ENCODE results near the gene VASH2.

VASH2 gene

DNA sequence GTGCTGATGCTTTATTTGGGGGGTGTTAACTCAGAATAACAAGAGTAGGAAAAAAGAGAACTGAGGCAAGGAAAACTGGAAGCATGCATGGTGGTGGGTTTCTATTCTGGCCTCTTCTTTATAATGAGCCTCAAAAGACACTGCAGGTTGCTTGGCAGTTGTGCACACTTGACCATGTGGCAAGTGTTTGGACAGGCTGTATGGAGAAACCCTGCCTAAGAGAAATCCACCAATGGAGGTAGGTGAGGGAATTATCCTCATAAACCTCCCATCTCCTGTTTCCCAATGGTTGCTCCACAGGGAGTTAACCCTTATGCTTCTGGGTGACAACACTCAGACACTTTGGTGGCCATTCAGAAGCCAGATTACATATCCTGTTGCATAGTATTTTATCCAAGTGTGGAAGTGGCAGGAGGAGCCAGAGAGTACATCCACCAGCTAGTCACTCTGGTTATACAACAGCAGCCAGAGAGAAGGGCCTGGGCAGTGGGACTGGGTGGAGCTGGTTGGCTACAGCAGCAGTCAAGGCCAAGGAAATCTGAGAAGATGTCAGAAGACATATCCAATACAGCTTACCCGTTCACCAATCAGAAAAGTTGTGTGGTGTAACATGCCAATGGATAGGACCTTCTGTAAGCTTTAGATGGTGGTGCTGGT is 16.4 kb upstream of the VASH2 start:
- no peak for DNase-seq (ENCODE audit: low read depth)
- TF ChIP-seq, protein P1, sequence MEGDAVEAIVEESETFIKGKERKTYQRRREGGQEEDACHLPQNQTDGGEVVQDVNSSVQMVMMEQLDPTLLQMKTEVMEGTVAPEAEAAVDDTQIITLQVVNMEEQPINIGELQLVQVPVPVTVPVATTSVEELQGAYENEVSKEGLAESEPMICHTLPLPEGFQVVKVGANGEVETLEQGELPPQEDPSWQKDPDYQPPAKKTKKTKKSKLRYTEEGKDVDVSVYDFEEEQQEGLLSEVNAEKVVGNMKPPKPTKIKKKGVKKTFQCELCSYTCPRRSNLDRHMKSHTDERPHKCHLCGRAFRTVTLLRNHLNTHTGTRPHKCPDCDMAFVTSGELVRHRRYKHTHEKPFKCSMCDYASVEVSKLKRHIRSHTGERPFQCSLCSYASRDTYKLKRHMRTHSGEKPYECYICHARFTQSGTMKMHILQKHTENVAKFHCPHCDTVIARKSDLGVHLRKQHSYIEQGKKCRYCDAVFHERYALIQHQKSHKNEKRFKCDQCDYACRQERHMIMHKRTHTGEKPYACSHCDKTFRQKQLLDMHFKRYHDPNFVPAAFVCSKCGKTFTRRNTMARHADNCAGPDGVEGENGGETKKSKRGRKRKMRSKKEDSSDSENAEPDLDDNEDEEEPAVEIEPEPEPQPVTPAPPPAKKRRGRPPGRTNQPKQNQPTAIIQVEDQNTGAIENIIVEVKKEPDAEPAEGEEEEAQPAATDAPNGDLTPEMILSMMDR (IDR thresholded peaks at IDR 0.05; ENCODE audit: low read length, missing control alignments) = no peak

DNA sequence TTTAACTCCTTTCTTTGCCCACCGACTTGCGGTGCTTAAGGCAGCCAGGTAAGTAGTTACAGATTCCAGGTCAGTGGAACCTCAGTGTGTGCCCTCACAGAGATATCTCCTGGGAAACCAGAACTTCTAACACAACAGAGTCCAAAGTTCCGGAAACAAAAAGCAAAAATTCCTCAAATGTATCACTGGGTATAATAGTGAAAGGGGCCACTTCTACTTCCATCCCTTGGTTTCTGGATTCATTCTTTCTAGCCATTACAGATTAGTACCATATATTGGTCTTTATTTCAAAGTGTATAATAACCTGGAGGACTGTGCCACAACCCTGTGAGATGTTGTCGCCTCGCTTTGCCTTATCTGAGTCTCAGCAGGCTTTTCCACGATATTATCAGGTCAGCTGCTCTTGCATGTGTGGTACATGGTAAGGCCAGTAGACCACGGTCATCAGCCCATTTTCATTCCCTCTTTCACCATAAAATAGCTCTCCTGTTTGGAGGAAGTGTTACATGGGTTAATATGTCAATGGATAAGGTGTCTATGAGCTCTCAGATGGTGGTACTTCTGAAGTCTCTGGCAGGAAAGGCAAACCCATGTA is 14.9 kb upstream of the VASH2 start:
- H3K4me3 ChIP-seq (replicated peaks; ENCODE audit: low read depth, low read length) = no peak overlapping the region
- DNase-seq (ENCODE audit: low read depth) = no peak
- TF ChIP-seq, protein P1 (IDR thresholded peaks at IDR 0.05; ENCODE audit: low read length, missing control alignments) = no peak

More for the DNA sequence above, 16.4 kb upstream of the VASH2 start:
- no peak overlapping the region for H3K4me3 ChIP-seq (replicated peaks; ENCODE audit: low read depth, low read length)

DNA sequence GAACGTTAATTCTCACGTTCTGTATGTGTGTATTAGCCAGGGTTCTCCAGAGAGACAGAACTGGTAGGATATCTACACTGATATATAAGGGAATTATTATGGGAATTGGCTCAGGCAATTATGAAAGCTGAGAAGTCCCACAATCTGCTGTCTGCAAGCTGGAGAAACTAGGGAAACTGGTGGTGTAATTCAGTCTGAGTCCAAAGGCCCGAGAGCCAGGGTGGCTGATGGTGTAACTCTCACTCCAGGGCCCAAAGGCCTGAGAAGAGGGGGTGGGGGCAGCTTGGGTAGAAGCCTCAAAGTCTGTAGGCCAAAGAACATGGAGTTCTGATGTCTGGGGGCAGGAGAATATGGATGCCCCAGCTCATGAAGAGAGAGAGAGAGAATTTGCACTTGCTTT is 13.3 kb upstream of the VASH2 start:
- TF ChIP-seq, protein P1 (IDR thresholded peaks at IDR 0.05; ENCODE audit: low read length, missing control alignments) = no peak
- no peak for DNase-seq (ENCODE audit: low read depth)
- H3K4me3 ChIP-seq (replicated peaks; ENCODE audit: low read depth, low read length) = no peak overlapping the region

DNA sequence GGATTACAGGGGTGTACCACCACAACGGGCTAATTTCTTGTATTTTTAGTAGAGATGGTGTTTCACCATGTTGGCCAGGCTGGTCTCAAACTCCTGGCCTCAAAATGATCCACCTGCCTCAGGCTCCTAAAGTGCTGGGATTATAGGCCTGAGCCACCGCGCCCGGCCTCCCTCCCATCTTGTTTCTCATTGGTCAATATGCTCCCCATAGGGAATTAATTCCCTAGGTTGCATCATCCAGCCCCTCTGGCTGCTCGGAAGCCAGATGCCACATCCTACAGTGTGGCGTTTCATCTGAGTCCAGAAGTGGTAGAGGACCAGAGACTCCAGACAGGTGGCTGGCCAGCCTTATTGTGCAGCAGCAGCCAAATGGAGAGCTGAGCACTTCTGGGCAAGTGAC is 11.5 kb upstream of the VASH2 start:
- no peak for DNase-seq (ENCODE audit: low read depth)
- no peak overlapping the region for H3K4me3 ChIP-seq (replicated peaks; ENCODE audit: low read depth, low read length)
- TF ChIP-seq, protein P1 (IDR thresholded peaks at IDR 0.05; ENCODE audit: low read length, missing control alignments) = no peak

DNA sequence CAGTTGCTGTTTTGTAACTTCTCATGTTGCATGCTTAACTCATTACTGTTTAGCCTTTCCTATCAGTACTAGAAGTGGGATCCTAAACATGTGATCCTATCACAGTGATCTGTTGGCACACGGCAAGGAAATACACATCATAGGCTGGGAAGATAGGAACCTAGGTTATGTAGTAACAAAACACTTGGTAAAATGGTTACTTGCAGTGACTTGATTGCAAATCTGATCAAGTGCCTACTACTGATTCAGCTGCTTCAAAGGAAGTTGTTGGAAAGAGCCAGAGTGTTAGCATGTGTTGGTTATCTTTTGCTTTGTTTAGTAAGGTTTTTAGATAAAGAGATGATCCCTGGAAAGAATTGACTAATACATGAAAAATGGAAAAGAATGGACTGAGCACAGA is 8.9 kb upstream of the VASH2 start:
- TF ChIP-seq, protein P1 (IDR thresholded peaks at IDR 0.05; ENCODE audit: low read length, missing control alignments) = no peak
- DNase-seq (ENCODE audit: low read depth) = no peak
- no peak overlapping the region for H3K4me3 ChIP-seq (replicated peaks; ENCODE audit: low read depth, low read length)

DNA sequence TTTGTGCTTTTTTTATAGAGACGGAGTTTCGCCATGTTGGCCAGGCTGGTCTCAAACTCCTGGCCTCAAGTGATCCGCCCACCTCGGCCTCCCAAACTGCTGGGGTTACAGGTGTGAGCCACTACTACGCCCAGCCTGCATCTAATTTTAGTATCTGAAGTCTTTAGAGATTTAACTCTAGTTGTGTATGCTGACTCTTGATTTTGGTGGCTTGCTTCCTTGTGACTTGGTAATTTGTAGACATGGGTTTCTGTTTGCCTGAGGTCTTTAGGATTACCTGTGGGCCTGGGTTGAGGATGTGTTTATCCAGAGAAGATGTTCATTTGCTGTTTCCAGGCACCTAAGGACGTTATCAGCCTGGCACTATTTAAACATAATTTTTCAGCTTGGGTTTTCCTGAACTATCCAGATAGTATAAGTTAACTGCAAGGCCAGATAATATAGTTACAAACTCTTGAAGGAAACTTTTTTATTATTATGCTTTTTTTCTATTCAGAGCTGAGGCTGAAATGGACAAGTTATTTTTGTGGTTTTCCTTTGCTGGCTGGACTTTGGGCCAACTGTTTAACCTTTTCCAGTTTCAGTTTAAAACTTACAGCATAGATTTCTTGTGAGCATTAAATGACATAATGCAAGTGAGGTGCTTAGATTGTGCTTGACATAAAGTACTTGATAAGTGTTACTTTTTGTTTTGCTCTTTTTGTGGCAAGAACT is 7.5 kb upstream of the VASH2 start:
- TF ChIP-seq, protein P1 (IDR thresholded peaks at IDR 0.05; ENCODE audit: low read length, missing control alignments) = no peak
- DNase-seq (ENCODE audit: low read depth) = no peak
- no peak overlapping the region for H3K4me3 ChIP-seq (replicated peaks; ENCODE audit: low read depth, low read length)

Measured in fibroblast of pulmonary artery (primary cell).